ENCODE data around the gene ZNF827.

ZNF827 gene

DNA sequence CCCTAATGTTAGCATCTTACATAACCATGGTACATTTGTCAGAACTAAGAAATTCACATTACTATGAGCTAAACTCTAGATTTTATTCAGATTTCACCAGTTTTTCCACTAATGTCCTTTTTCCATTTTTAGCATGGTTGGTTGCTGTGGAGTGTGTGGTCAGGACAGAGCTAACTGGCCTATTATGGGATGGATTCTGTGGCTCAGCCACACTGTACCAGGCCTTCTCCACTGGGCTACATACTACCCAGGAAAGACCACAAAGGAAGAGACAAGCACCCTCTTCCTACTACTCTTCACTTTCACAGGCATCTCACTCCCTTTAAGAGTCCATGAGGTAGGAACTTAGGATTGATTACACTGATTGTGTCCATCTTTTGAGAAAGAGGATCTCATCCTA lies 67.4 kb downstream of the ZNF827 start:
- Histone ChIP-seq H3K9me3 (ENCODE audit: low read length) (no peaks in the 10 kb centered on the region), H3K27me3 (ENCODE audit: control insufficient read depth in 1 of 2, insufficient read depth in 2 of 2, low read length in 2 of 2) (no peaks in the 10 kb centered on the region), H3K27ac (ENCODE audit: low read depth, low read length) (no peak overlapping the region), H3K36me3 (ENCODE audit: insufficient read depth, low read length) (no peaks in the 10 kb centered on the region), H3K4me1 (ENCODE audit: insufficient read depth, low read length) (no peaks in the 10 kb centered on the region), H3K4me3 (ENCODE audit: low read depth in 1 of 2, low read length in 2 of 2) (no peak overlapping the region), H3K9ac (ENCODE audit: low read length) (no peak overlapping the region)

DNA sequence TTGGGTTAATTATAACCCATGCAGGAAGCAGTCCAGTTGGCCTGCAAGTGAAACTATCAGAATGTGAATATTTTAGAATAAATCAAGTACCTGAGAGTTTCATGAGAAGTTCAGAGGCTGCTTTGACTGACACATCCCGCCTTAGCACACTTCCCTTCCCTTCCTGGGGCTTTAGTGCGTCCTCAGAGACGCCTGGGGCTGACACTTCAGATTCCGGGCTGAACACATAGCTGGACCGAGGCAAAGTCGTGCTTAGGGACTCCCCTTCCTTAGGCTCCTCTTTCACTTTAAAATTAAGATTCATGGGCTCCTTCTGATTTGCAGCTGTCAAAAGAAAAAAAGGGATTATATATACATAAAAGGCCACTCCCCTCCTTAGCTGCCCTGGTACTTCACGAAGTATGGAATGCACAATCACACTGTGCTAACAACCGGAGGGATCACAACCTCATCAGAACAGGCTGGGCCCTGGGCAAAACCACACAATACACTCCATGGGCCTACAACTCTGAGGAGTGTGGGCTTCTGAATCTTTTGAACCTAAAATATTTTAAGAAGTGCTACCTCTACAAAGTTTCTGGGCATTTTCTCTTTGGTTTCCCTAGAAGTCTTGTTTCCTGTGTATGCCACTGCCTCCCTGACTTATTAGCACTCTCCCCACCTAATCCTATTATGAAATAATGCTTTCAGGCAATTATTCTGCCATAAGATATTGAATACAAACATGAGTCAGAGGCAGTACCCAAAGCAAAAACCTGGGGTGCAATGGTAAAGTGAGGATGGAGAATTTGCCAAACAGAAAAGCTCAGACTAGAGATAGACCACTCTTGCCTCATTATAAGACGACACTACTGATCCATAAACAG lies 68.2 kb downstream of the ZNF827 start:
- Histone ChIP-seq H3K4me1 (ENCODE audit: insufficient read depth, low read length) (no peaks in the 10 kb centered on the region), H3K9ac (ENCODE audit: low read length) (no peak overlapping the region), H3K27ac (ENCODE audit: low read depth, low read length) (no peak overlapping the region), H3K36me3 (ENCODE audit: insufficient read depth, low read length) (no peaks in the 10 kb centered on the region), H3K27me3 (ENCODE audit: control insufficient read depth in 1 of 2, insufficient read depth in 2 of 2, low read length in 2 of 2) (no peaks in the 10 kb centered on the region), H3K4me3 (ENCODE audit: low read depth in 1 of 2, low read length in 2 of 2) (no peak overlapping the region), H3K9me3 (ENCODE audit: low read length) (no peaks in the 10 kb centered on the region)

DNA sequence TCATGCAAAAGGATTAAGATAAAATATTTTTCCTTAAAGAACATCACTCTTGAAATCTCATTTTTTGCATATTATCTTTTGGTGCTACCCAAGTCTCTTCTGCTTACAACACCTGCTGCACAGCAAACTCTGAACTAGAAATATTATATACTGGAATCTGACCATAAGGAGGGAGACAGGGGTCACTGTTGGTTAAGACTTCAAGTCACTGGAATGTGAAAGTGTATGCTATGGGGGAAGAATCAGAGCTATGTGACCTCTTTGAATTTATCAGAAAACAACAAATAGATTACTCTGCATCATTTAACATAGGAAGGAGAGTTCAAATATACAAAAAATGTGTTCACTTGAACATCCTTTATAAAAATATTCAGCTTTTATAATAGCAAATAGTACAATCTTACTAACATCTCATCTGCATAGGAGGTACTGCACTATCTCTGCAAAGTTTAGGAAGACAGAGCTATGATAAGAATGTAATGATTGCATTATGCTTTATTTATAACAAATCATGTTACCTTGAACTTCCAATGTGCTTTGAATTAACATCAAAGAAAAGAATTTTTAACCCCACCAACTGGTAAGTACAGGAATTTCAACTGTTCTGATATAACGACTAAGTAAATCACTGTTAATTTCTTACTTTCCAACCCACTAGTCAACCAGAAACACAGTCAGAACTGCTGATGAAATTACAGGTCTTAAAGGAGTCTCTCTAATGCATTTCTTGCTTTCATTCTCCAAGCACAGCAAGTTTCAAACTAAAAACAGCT lies 69.8 kb downstream of the ZNF827 start:
- Histone ChIP-seq H3K36me3 (ENCODE audit: insufficient read depth, low read length) (no peaks in the 10 kb centered on the region), H3K27me3 (ENCODE audit: control insufficient read depth in 1 of 2, insufficient read depth in 2 of 2, low read length in 2 of 2) (no peaks in the 10 kb centered on the region), H3K9me3 (ENCODE audit: low read length) (no peaks in the 10 kb centered on the region), H3K4me1 (ENCODE audit: insufficient read depth, low read length) (no peaks in the 10 kb centered on the region), H3K9ac (ENCODE audit: low read length) (no peak overlapping the region), H3K4me3 (ENCODE audit: low read depth in 1 of 2, low read length in 2 of 2) (no peak overlapping the region), H3K27ac (ENCODE audit: low read depth, low read length) (no peak overlapping the region)

DNA sequence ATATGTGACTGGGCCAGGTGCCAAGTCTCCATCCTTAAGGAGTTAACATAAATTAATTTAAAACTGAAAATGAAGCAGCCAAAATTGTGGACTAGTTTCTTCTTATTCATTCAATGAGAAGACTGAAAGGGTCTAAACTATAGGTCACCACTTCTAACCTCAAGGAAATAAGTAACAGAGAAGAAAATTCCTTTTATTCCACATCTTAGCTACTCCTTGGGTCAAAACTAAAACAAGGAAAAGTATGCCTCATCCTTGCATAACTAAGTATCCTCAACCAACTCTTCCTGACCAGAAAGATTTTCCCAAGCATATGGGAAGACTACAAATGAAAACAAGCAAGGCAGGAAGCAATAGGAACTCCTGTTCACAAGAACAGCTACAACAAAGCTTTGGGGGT lies 71.2 kb downstream of the ZNF827 start:
- Histone ChIP-seq H3K4me3 (ENCODE audit: low read depth in 1 of 2, low read length in 2 of 2) (no peak overlapping the region), H3K9ac (ENCODE audit: low read length) (no peak overlapping the region), H3K36me3 (ENCODE audit: insufficient read depth, low read length) (no peaks in the 10 kb centered on the region), H3K27ac (ENCODE audit: low read depth, low read length) (no peak overlapping the region), H3K27me3 (ENCODE audit: control insufficient read depth in 1 of 2, insufficient read depth in 2 of 2, low read length in 2 of 2) (no peaks in the 10 kb centered on the region), H3K4me1 (ENCODE audit: insufficient read depth, low read length) (no peaks in the 10 kb centered on the region), H3K9me3 (ENCODE audit: low read length) (no peaks in the 10 kb centered on the region)

DNA sequence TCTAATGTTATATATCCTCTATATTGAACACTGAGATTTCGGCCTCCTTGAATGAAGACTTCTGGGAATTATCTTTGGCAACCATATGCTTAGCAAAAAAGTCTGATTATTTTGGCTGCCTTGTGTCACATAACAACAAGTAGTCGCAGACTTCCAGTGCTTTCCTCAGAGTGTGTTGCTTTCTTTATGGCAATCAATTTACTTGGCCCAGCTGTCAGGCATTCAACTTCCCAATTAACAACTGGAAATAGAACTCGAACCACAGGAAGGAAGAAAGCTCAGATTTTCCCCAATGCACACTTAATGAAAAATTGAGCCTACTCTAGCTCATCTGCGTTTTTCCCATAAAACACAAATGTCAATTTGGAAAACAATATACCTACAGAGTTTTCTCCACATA lies 71.6 kb downstream of the ZNF827 start:
- no peak overlapping the region for H3K27ac ChIP-seq (ENCODE audit: low read depth, low read length)
- H3K9ac ChIP-seq (ENCODE audit: low read length), result no peak overlapping the region
- H3K27me3 ChIP-seq (ENCODE audit: control insufficient read depth in 1 of 2, insufficient read depth in 2 of 2, low read length in 2 of 2), result no peaks in the 10 kb centered on the region
- H3K4me1 ChIP-seq (ENCODE audit: insufficient read depth, low read length), result no peaks in the 10 kb centered on the region
- no peak overlapping the region for H3K4me3 ChIP-seq (ENCODE audit: low read depth in 1 of 2, low read length in 2 of 2)
- no peaks in the 10 kb centered on the region for H3K9me3 ChIP-seq (ENCODE audit: low read length)
- no peaks in the 10 kb centered on the region for H3K36me3 ChIP-seq (ENCODE audit: insufficient read depth, low read length)

DNA sequence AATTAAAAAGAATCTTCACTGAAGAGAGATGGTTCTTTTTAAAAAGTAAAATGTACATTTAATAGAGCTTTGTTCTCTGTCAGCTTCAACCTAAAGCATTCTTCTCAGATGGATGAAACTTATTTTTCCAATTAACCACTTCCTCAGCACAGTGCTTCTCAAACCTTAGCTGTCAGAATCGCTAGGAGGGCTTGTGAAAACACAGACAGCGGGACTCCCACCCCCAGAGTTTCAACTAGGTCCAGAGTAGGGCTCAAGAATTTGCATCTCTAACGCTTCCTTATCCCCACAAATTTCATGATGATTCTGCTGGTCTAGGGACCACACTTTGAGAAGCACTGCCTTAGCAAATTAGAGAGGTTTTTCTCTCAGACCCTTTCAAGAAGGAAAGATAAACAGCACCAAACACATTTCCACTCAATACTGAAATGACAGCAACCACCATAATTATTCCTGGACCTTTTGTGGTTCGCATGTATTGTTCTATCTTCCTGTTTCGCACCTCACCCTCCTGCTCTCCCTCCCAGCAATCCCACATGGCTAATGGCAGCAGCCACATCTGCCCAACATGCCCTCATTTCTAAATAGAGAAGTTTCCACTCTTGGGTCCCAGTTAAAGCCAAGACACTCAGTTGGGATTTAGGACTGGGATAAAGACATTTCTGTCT lies 73.2 kb downstream of the ZNF827 start:
- Histone ChIP-seq H3K36me3 (ENCODE audit: insufficient read depth, low read length) (no peaks in the 10 kb centered on the region), H3K9ac (ENCODE audit: low read length) (no peak overlapping the region), H3K9me3 (ENCODE audit: low read length) (no peaks in the 10 kb centered on the region), H3K27me3 (ENCODE audit: control insufficient read depth in 1 of 2, insufficient read depth in 2 of 2, low read length in 2 of 2) (no peaks in the 10 kb centered on the region), H3K27ac (ENCODE audit: low read depth, low read length) (no peak overlapping the region), H3K4me1 (ENCODE audit: insufficient read depth, low read length) (no peaks in the 10 kb centered on the region), H3K4me3 (ENCODE audit: low read depth in 1 of 2, low read length in 2 of 2) (no peak overlapping the region)

DNA sequence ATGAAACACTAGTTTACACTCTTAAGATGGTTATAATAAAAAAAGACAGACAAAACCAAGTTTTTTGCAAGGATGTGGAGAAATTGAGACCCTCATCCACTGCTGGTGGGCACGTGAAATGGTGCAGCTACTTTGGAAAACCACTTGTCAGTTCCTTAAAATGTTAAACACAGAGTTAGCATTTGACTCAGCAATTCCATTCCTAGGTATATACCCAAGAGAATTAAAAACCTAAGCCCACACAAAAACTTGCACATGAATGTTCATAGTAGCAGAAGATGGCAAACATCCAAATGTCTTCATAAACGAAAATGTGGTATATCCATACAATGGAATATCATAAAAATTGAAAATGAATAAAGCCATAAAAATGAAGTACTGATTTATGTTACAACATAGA lies 75.4 kb downstream of the ZNF827 start:
- Histone ChIP-seq H3K9me3 (ENCODE audit: low read length) (no peaks in the 10 kb centered on the region), H3K4me3 (ENCODE audit: low read depth in 1 of 2, low read length in 2 of 2) (no peak overlapping the region), H3K36me3 (ENCODE audit: insufficient read depth, low read length) (no peaks in the 10 kb centered on the region), H3K9ac (ENCODE audit: low read length) (no peak overlapping the region), H3K27ac (ENCODE audit: low read depth, low read length) (no peak overlapping the region), H3K4me1 (ENCODE audit: insufficient read depth, low read length) (no peaks in the 10 kb centered on the region), H3K27me3 (ENCODE audit: control insufficient read depth in 1 of 2, insufficient read depth in 2 of 2, low read length in 2 of 2) (no peaks in the 10 kb centered on the region)

DNA sequence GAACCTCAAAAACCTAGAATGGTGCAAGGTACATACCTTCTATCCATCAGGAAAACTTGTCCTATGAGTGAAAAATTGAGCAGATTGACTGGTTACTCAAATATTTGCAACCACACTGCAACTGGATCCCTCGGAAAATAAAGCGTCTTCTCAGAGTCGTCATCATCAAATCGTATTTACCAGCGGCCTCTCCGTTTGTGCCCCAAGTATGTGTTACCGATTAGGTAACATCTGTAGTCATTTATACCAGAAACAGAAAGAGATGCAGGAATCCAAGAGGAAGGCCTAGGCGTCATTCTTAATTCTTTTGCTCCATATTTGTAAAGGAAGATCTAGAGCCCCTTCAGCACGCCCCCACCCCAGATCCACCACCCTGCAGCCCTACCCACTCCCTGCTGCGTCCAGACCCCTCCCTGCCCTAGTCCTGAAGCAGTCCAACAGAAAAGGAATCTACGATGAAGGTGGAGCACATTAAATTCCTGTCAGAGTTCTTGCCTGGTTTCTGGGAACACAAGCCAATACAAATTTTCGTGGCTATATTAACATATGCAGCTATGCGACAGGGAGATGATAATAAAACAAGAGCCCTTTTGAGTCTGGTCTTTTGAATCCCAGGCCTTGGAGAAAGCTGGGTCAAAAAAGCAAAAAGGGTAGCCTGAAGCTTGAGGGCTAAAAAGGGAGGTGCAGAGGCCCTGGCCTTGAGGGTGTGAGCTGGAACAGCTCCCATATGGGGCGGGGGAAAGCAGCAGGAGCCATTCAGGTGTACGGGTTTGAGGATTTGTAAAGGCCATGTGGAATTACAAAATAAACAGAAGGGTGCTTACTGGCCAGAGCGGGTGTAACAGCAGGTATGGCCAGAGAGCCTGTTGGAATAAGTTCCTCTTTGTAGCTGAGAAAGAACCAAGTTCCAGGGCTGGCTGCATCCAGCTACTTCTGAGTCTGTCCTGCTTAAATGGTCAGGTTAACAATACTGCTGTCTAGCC lies 77.0 kb downstream of the ZNF827 start:
- Histone ChIP-seq H3K36me3 (ENCODE audit: insufficient read depth, low read length) (no peaks in the 10 kb centered on the region), H3K9me3 (ENCODE audit: low read length) (no peaks in the 10 kb centered on the region), H3K27ac (ENCODE audit: low read depth, low read length) (no peak overlapping the region), H3K4me3 (ENCODE audit: low read depth in 1 of 2, low read length in 2 of 2) (no peak overlapping the region), H3K27me3 (ENCODE audit: control insufficient read depth in 1 of 2, insufficient read depth in 2 of 2, low read length in 2 of 2) (no peaks in the 10 kb centered on the region), H3K9ac (ENCODE audit: low read length) (no peak overlapping the region), H3K4me1 (ENCODE audit: insufficient read depth, low read length) (no peaks in the 10 kb centered on the region)

DNA sequence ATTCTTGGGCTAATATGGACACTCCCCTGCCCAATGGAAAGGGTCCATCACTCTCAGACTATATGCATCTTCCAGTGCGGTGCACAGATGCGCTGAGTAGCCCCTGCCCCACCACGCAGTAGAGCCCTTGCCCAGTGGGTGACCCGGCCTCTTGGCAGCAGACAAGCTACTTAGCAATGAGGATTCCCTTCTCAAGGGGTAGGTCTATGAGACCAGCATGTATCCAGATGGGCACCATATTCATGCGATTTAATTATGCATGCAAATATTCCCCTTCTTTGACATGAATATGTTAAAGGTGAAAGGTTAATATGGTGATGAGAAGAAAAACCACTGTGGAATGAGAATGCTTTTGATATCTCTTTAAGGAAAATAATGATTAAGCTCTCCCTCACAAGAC lies 77.7 kb downstream of the ZNF827 start:
- Histone ChIP-seq H3K27me3 (ENCODE audit: control insufficient read depth in 1 of 2, insufficient read depth in 2 of 2, low read length in 2 of 2) (no peaks in the 10 kb centered on the region), H3K27ac (ENCODE audit: low read depth, low read length) (no peak overlapping the region), H3K4me1 (ENCODE audit: insufficient read depth, low read length) (peaks cover under 1% of the 10 kb centered on the region), H3K36me3 (ENCODE audit: insufficient read depth, low read length) (no peaks in the 10 kb centered on the region), H3K9ac (ENCODE audit: low read length) (no peak overlapping the region), H3K4me3 (ENCODE audit: low read depth in 1 of 2, low read length in 2 of 2) (no peak overlapping the region), H3K9me3 (ENCODE audit: low read length) (no peaks in the 10 kb centered on the region)

DNA sequence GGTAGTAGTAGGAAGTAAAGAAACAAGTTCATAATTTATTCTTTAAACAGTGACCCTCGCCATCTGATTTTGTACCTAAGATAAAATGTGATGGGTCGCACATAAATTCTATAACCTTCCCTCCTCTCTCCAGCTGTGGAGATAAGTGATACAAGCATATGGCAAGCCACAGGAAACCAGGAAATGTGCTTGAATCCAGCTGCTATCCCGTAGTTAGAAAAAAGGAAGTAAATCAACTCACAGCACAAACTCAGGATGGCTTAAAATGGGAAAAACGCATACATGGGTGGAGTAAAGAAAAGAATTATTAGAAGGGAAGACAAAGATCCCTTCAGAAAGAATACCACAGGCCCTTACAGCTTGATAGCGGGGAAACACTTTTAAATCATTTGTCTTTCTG lies 78.2 kb downstream of the ZNF827 start:
- H3K9me3 ChIP-seq (ENCODE audit: low read length), result no peaks in the 10 kb centered on the region
- H3K27ac ChIP-seq (ENCODE audit: low read depth, low read length), result no peak overlapping the region
- no peaks in the 10 kb centered on the region for H3K27me3 ChIP-seq (ENCODE audit: control insufficient read depth in 1 of 2, insufficient read depth in 2 of 2, low read length in 2 of 2)
- H3K36me3 ChIP-seq (ENCODE audit: insufficient read depth, low read length), result no peaks in the 10 kb centered on the region
- no peak overlapping the region for H3K4me3 ChIP-seq (ENCODE audit: low read depth in 1 of 2, low read length in 2 of 2)
- H3K9ac ChIP-seq (ENCODE audit: low read length), result no peak overlapping the region
- H3K4me1 ChIP-seq (ENCODE audit: insufficient read depth, low read length), result peaks cover 5% of the 10 kb centered on the region

DNA sequence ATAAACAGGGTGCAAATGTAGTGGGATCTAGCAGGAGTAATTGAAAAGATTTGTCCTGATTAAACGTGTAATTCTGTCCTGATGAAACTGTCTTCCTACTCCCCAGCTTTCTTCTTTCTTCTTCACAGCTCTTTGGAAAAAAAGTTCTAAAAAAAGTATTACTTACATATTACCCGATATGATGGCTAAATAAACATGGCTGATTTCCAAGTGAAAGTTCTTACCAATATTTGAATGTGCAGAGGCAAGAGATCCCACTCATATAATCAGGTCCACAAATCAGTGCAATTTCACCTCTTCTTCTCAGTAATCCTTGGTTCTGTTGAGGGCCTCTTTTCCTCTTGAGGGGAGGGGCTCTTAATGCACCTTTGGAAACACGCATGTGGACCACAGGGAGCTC lies 78.7 kb downstream of the ZNF827 start:
- H3K27ac ChIP-seq (ENCODE audit: low read depth, low read length), result no peak overlapping the region
- peaks cover 7% of the 10 kb centered on the region for H3K4me1 ChIP-seq (ENCODE audit: insufficient read depth, low read length)
- no peak overlapping the region for H3K4me3 ChIP-seq (ENCODE audit: low read depth in 1 of 2, low read length in 2 of 2)
- no peaks in the 10 kb centered on the region for H3K36me3 ChIP-seq (ENCODE audit: insufficient read depth, low read length)
- H3K9me3 ChIP-seq (ENCODE audit: low read length), result no peaks in the 10 kb centered on the region
- no peak overlapping the region for H3K9ac ChIP-seq (ENCODE audit: low read length)
- no peaks in the 10 kb centered on the region for H3K27me3 ChIP-seq (ENCODE audit: control insufficient read depth in 1 of 2, insufficient read depth in 2 of 2, low read length in 2 of 2)

All from muscle layer of colon (tissue), 2 donors.